ENCODE measurements around the gene TRAPPC12.

DNA sequence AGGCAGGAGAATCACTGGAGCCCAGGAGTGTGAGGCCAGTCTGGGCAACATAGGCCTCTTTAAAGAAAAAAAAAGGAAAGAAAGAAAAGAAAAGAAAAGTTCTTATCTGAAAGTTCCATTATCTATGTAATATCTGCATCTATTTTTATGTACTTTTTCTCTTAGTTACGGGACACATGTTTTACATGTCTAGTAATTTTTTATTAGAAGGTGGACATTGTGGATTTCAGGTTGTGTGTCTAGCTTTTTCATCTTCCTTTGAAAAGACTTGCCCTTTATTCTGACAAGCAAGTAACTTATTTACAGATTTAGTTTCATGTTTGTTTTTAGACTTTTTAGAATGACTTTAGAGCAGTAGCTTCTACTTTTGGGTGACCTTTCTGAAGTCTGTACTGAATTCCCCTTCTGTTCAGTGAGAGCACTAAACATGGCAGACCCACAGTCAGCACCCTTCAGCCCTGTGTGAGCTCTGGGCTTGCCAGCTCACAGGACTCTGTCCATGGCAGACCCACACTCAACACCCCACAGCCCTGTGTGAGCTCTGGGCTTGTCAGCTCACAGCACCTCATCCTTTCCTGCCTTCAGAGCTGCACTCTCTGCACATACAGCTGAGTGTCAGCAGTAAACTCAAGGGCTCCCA, 17.5 kb downstream of the TRAPPC12 start:
- TF ChIP-seq, protein P1, sequence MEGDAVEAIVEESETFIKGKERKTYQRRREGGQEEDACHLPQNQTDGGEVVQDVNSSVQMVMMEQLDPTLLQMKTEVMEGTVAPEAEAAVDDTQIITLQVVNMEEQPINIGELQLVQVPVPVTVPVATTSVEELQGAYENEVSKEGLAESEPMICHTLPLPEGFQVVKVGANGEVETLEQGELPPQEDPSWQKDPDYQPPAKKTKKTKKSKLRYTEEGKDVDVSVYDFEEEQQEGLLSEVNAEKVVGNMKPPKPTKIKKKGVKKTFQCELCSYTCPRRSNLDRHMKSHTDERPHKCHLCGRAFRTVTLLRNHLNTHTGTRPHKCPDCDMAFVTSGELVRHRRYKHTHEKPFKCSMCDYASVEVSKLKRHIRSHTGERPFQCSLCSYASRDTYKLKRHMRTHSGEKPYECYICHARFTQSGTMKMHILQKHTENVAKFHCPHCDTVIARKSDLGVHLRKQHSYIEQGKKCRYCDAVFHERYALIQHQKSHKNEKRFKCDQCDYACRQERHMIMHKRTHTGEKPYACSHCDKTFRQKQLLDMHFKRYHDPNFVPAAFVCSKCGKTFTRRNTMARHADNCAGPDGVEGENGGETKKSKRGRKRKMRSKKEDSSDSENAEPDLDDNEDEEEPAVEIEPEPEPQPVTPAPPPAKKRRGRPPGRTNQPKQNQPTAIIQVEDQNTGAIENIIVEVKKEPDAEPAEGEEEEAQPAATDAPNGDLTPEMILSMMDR (IDR thresholded peaks at IDR 0.05) = no peak
- TF ChIP-seq POLR2A (IDR thresholded peaks at IDR 0.05) = no peak
- no peak for TF ChIP-seq POLR2AphosphoS5 (IDR thresholded peaks at IDR 0.05)
- TF ChIP-seq EP300 (IDR thresholded peaks at IDR 0.05) = no peak

All from gastroesophageal sphincter (tissue), 3 donors.